GM12874 (cell line): ENCODE results near the gene MYLK.

Experiments
- CTCF ChIP-seq: IDR thresholded peaks from 2 replicates; pipeline ENCODE4 v1.5.1; 2011; ENCODE audit warnings: low read depth, mild to moderate bottlenecking, control low read depth, low read length, moderate library complexity; ENCODE audit not compliant: insufficient read depth

Gene MYLK

GRCh38 chr3:123778991-123779622, 105.0 kb downstream of the MYLK start:
- TF ChIP-seq CTCF = no peak

- TF ChIP-seq CTCF = no peak
Observed at GRCh38 chr3:123778525-123778924, 105.6 kb downstream of the MYLK start.

GRCh38 chr3:123776071-123776782, 107.9 kb downstream of the MYLK start:
- no peak for TF ChIP-seq CTCF

GRCh38 chr3:123774474-123774873, 109.7 kb downstream of the MYLK start:
- TF ChIP-seq CTCF = no peak

GRCh38 chr3:123773681-123774431, 110.3 kb downstream of the MYLK start:
- no peak for TF ChIP-seq CTCF

- TF ChIP-seq CTCF = no peak
Observed at GRCh38 chr3:123769356-123769743, 114.8 kb downstream of the MYLK start.
